ENCODE data around the gene POLRMT.
A peak's percentile ranks its signal among the peaks of the same experiment; 100 is the strongest.

The POLRMT gene

GRCh38 chr19:575527-576506, 57.5 kb downstream of the POLRMT start:
- no CpG with 5 or more reads among the region's 38 CpGs for WGBS (ENCODE audit: insufficient coverage, insufficient read length)
- H3K4me3 ChIP-seq (ENCODE audit: low read length) = no peak overlapping the region
- no peak for DNase-seq (ENCODE audit: low read depth, low spot score)
- H3K36me3 ChIP-seq (ENCODE audit: control insufficient read depth, insufficient read depth, low read length) = peaks cover 19% of the 10 kb centered on the region
- no peaks in the 10 kb centered on the region for H3K9me3 ChIP-seq (ENCODE audit: control insufficient read depth, insufficient read depth, low read length)
- no peaks in the 10 kb centered on the region for H3K27me3 ChIP-seq (ENCODE audit: control insufficient read depth, insufficient read depth, low read length)
- H3K27ac ChIP-seq (ENCODE audit: low read length) = no peak overlapping the region
- peaks cover 7% of the 10 kb centered on the region for H3K4me1 ChIP-seq (ENCODE audit: control insufficient read depth, insufficient read depth, low read length)

- Histone ChIP-seq H3K36me3 (ENCODE audit: control insufficient read depth, insufficient read depth, low read length) (peaks cover 11% of the 10 kb centered on the region; the same call in 1 of the 2 replicates), H3K27ac (ENCODE audit: low read length) (no peak overlapping the region), H3K27me3 (ENCODE audit: control insufficient read depth, insufficient read depth, low read length) (no peaks in the 10 kb centered on the region), H3K4me1 (ENCODE audit: control insufficient read depth, insufficient read depth, low read length) (peaks cover 7% of the 10 kb centered on the region), H3K9me3 (ENCODE audit: control insufficient read depth, insufficient read depth, low read length) (no peaks in the 10 kb centered on the region), H3K4me3 (ENCODE audit: low read length) (no peak overlapping the region)
- WGBS (ENCODE audit: insufficient coverage, insufficient read length) = no CpG with 5 or more reads among the region's 32 CpGs
- no peak for DNase-seq (ENCODE audit: low read depth, low spot score)
Observed at GRCh38 chr19:574658-575526, 58.4 kb downstream of the POLRMT start.

DNA sequence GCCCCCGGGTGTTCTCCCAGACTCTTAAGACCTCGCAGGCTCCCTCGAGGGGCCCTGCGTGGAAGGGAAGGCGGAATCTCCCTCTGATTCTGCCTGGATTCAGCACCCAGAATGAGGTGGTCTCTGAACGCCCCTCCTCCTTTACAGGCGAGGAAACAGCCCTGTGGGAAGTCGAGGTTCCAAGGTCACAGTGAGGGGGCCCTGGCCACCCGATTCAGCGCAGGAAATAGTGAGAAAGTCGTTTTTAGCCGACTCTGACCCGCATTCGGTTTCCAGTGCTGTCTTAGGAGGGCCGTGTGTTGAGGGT, 59.9 kb downstream of the POLRMT start:
- WGBS (ENCODE audit: insufficient coverage, insufficient read length) = no CpG with 5 or more reads among the region's 15 CpGs
- no peak for DNase-seq (ENCODE audit: low read depth, low spot score)
- peaks cover 7% of the 10 kb centered on the region for H3K4me1 ChIP-seq (ENCODE audit: control insufficient read depth, insufficient read depth, low read length)

DNA sequence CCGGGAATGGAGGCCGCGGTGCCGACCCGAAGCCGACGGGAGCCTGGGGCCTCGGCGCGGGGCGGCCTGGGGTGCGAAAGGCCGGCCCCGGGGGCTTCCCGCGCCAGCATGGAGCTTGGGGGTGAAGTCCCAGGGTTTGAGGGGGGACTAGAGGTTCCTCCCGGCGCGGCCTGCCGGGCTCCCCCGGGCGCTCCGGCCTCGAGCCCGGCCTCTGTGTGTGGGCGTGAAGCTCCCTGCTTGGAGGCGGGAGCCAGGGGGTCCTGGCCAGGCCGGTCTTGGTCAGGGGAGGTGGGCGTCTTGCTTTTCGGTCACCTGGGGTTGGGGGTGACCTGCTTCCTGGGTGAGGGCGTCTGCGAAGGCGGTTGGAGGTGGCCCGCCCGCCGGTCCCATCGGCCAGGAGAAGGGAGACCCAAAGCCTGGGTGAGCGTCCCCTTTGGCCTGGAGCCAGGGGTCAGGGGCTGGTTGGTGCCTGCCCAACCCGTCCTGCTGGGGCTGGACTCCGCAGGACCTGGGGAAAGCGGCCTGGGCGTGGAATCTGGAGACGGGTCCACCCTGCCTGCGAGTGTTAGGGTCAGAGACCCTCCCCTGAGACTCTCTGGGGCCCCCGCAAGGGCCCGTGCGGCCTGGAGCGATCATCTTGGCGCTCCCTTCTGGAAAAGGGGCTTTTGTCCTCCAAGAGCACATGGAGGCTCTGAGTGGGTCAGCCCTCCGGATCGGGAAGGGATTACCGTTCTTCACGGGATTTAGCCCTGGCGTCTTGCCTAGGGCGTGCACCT, 60.4 kb downstream of the POLRMT start:
- Histone ChIP-seq H3K9me3 (ENCODE audit: control insufficient read depth, insufficient read depth, low read length) (0 out of 2 replicates have a peak, but pooled peaks cover 2% of the 10 kb centered on the region), H3K27ac (ENCODE audit: low read length) (no peak overlapping the region), H3K36me3 (ENCODE audit: control insufficient read depth, insufficient read depth, low read length) (peaks cover 6% of the 10 kb centered on the region; the same call in 1 of the 2 replicates), H3K4me1 (ENCODE audit: control insufficient read depth, insufficient read depth, low read length) (peaks cover 7% of the 10 kb centered on the region), H3K4me3 (ENCODE audit: low read length) (peak overlapping the region; percentile 92), H3K27me3 (ENCODE audit: control insufficient read depth, insufficient read depth, low read length) (no peaks in the 10 kb centered on the region)
- WGBS (ENCODE audit: insufficient coverage, insufficient read length) = no CpG with 5 or more reads among the region's 55 CpGs
- no peak for DNase-seq (ENCODE audit: low read depth, low spot score)

More for the DNA sequence above, 59.9 kb downstream of the POLRMT start:
- H3K27ac ChIP-seq (ENCODE audit: low read length) = no peak overlapping the region
- H3K9me3 ChIP-seq (ENCODE audit: control insufficient read depth, insufficient read depth, low read length) = 0 out of 2 replicates have a peak, but pooled peaks cover 2% of the 10 kb centered on the region
- peaks cover 9% of the 10 kb centered on the region; the same call in 1 of the 2 replicates for H3K36me3 ChIP-seq (ENCODE audit: control insufficient read depth, insufficient read depth, low read length)
- H3K27me3 ChIP-seq (ENCODE audit: control insufficient read depth, insufficient read depth, low read length) = no peaks in the 10 kb centered on the region
- H3K4me3 ChIP-seq (ENCODE audit: low read length) = peak overlapping the region; percentile 92

DNA sequence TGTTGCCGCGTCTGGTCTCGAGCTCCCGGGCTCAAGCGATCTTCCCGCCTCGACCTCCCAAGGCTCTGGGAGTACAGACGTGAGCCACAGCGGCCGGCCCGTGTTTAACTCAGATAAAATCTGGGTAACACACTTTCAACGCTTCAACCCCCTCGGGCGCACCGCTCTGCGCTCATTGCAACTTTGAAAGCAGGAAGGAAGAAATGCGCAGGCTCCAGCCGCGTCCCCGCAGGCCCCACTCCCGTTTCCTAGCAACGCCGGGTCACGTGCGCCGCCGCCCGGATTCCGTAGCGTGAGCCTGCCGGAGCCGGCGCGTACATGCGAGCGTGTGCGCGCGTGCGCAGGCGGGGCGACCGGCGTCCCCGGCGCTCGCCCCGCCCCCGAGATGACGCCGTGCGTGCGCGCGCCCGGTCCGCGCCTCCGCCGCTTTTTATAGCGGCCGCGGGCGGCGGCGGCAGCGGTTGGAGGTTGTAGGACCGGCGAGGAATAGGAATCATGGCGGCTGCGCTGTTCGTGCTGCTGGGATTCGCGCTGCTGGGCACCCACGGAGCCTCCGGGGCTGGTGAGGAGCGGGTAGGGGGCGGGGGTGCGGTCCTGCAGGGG, 61.1 kb downstream of the POLRMT start, which contains the start of gene BSG:
Gene BSG (plus strand): TSS at position 457 of the 603 bp plus-strand sequence. CDS start 39 bp downstream, at position 496.
- peaks cover 2% of the 10 kb centered on the region; the same call in 1 of the 2 replicates for H3K36me3 ChIP-seq (ENCODE audit: control insufficient read depth, insufficient read depth, low read length)
- peak; percentile 92 for DNase-seq (ENCODE audit: low read depth, low spot score)
- 0 out of 2 replicates have a peak, but pooled peaks cover 2% of the 10 kb centered on the region for H3K9me3 ChIP-seq (ENCODE audit: control insufficient read depth, insufficient read depth, low read length)
- WGBS (ENCODE audit: insufficient coverage, insufficient read length) = no CpG with 5 or more reads among the region's 79 CpGs
- peak within 1 kb of the TSS; percentile 92 for H3K4me3 ChIP-seq (ENCODE audit: low read length)
- H3K4me1 ChIP-seq (ENCODE audit: control insufficient read depth, insufficient read depth, low read length) = peaks cover 7% of the 10 kb centered on the region
- no peaks in the 10 kb centered on the region for H3K27me3 ChIP-seq (ENCODE audit: control insufficient read depth, insufficient read depth, low read length)
- no peak within 1 kb of the TSS for H3K27ac ChIP-seq (ENCODE audit: low read length)

DNA sequence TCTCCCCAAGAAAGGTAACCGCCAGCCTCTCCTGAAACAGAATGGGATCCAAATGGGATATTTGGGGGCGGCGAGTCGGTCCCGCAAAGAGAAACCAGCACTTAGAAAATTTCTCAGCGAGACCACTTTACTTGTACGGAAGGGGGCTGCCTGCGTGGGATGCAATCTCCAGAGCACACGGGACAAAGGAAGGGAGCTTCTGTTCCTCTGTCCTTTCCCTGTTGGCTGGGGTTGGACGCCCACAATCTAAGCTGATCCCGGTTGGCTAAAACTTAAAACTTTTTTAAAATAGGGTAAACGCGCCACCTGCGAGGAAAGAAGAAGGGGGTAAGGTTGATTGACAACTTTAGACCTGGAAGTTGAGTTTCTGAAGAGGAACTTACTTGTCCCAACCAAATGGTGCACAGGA, 61.8 kb downstream of the POLRMT start:
- DNase-seq (ENCODE audit: low read depth, low spot score) = no peak
- Histone ChIP-seq H3K4me1 (ENCODE audit: control insufficient read depth, insufficient read depth, low read length) (peaks cover 6% of the 10 kb centered on the region), H3K27me3 (ENCODE audit: control insufficient read depth, insufficient read depth, low read length) (no peaks in the 10 kb centered on the region), H3K4me3 (ENCODE audit: low read length) (peak overlapping the region; percentile 41; the same call in 1 of the 2 replicates), H3K9me3 (ENCODE audit: control insufficient read depth, insufficient read depth, low read length) (0 out of 2 replicates have a peak, but pooled peaks cover 2% of the 10 kb centered on the region), H3K27ac (ENCODE audit: low read length) (no peak overlapping the region), H3K36me3 (ENCODE audit: control insufficient read depth, insufficient read depth, low read length) (no peaks in the 10 kb centered on the region; the same call in 1 of the 2 replicates)
- WGBS (ENCODE audit: insufficient coverage, insufficient read length) = no CpG with 5 or more reads among the region's 14 CpGs

- Histone ChIP-seq H3K9me3 (ENCODE audit: control insufficient read depth, insufficient read depth, low read length) (0 out of 2 replicates have a peak, but pooled peaks cover 2% of the 10 kb centered on the region), H3K4me1 (ENCODE audit: control insufficient read depth, insufficient read depth, low read length) (peaks cover 6% of the 10 kb centered on the region), H3K27me3 (ENCODE audit: control insufficient read depth, insufficient read depth, low read length) (no peaks in the 10 kb centered on the region), H3K36me3 (ENCODE audit: control insufficient read depth, insufficient read depth, low read length) (no peaks in the 10 kb centered on the region; the same call in 1 of the 2 replicates), H3K4me3 (ENCODE audit: low read length) (peak overlapping the region; percentile 41; the same call in 1 of the 2 replicates), H3K27ac (ENCODE audit: low read length) (no peak overlapping the region)
- no peak for DNase-seq (ENCODE audit: low read depth, low spot score)
- no CpG with 5 or more reads among the region's 45 CpGs for WGBS (ENCODE audit: insufficient coverage, insufficient read length)
Observed at GRCh38 chr19:570937-571565, 62.3 kb downstream of the POLRMT start.

DNA sequence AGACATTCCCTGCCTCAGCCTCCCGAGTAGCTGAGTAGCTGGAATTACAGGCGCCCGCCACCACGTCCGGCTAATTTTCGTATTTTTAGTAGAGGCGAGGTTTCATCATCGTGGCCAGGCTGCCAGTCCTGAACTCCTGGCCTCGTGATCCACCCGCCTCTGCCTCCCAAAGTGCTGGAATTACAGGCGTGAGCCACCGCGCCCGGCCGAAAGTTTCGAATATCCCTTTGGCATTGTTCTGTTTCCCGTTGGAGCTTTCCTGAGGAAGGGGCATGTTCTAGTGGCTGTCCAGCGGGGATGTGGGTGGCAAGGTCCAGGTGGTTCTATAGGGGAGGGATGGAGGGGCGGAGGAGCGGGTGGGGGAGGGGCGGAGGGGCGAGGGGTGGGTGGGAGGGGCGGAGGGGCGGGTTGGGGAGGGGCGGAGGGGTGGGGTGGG, 63.1 kb downstream of the POLRMT start:
- Histone ChIP-seq H3K27me3 (ENCODE audit: control insufficient read depth, insufficient read depth, low read length) (no peaks in the 10 kb centered on the region), H3K36me3 (ENCODE audit: control insufficient read depth, insufficient read depth, low read length) (no peaks in the 10 kb centered on the region; the same call in 1 of the 2 replicates), H3K4me1 (ENCODE audit: control insufficient read depth, insufficient read depth, low read length) (peaks cover 6% of the 10 kb centered on the region), H3K27ac (ENCODE audit: low read length) (no peak overlapping the region), H3K4me3 (ENCODE audit: low read length) (no peak overlapping the region), H3K9me3 (ENCODE audit: control insufficient read depth, insufficient read depth, low read length) (0 out of 2 replicates have a peak, but pooled peaks cover 2% of the 10 kb centered on the region)
- no CpG with 5 or more reads among the region's 25 CpGs for WGBS (ENCODE audit: insufficient coverage, insufficient read length)
- no peak for DNase-seq (ENCODE audit: low read depth, low spot score)

DNA sequence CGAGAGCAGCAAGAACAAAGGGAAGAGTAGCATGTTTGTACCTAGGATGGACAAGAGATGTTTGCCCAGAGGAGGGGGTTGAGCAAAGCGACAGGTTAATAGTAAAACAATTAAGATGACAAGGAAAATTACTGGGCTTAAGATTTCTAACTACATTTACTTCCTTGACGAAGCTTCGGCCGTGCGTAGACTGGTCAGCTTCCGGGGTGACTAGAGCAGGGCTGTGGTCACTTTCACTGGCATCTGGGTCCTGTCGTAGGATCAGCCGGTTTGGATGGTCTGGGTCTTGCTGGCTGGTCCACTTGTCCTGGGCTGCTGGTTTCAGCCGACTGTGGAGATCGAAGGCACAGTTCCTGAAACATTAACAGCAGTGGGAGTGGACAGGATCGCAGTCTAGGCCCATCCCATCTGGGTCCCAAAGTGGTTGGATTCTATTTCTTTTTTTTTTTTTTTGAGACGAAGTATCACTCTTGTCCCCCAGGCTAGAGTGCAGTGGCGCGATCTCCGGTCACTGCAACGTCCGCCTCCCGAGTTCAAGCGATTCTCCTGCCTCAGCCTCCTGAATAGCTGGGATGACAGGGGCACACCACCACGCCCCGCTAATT, 65.9 kb downstream of the POLRMT start:
- DNase-seq (ENCODE audit: low read depth, low spot score) = no peak
- H3K4me3 ChIP-seq (ENCODE audit: low read length) = no peak overlapping the region
- H3K36me3 ChIP-seq (ENCODE audit: control insufficient read depth, insufficient read depth, low read length) = no peaks in the 10 kb centered on the region; the same call in 1 of the 2 replicates
- no peaks in the 10 kb centered on the region for H3K4me1 ChIP-seq (ENCODE audit: control insufficient read depth, insufficient read depth, low read length)
- H3K27ac ChIP-seq (ENCODE audit: low read length) = no peak overlapping the region
- H3K27me3 ChIP-seq (ENCODE audit: control insufficient read depth, insufficient read depth, low read length) = no peaks in the 10 kb centered on the region
- H3K9me3 ChIP-seq (ENCODE audit: control insufficient read depth, insufficient read depth, low read length) = 0 out of 2 replicates have a peak, but pooled peaks cover 2% of the 10 kb centered on the region
- WGBS (ENCODE audit: insufficient coverage, insufficient read length) = no CpG with 5 or more reads among the region's 22 CpGs

All from iPS DF 6.9 (cell line).